ENCODE measurements around the gene HPCAL1.

The HPCAL1 gene

DNA sequence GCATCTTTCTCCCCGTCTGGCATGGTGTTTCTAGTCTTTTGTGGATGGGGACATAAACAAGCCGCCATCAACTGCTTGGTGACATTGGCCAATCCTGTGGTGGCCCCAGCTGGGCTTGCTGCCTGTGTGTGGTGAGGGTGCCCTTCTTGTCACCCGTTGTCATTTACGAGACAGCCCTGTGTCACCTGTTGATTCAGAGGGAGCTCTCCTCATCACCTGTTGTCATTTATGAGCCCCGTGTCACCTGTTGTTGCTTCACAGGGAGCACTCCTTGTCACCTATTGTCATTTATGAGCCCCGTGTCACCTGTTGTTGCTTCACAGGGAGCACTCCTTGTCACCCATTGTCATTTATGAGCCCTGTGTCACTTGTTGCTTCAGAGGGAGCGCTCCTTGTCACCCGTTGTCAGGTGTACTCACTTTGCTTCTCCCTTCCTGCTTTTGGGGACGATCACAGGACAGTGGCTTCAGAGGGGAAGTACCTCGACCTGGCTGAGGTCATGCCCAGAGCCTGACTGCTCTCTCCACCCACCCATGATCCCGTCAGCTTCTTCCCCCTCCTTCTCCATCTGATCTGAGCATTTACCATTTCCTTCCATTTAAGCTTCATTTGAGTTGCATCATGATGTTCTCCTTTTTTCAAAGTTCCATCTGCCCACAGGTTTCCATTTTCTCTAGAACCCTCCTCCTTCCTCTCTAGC lies 29.1 kb downstream of the HPCAL1 start:
- Histone ChIP-seq H3K27me3 (ENCODE audit: control insufficient read depth, insufficient read depth, low read length) (no peaks in the 10 kb centered on the region), H3K4me3 (ENCODE audit: low read depth, low read length) (no peak overlapping the region), H3K9ac (ENCODE audit: low read length) (no peak overlapping the region), H3K27ac (ENCODE audit: low read depth, low read length) (no peak overlapping the region), H3K9me3 (ENCODE audit: control insufficient read depth, insufficient read depth, low read depth, low read length) (peaks cover 10% of the 10 kb centered on the region), H3K4me1 (ENCODE audit: control insufficient read depth, insufficient read depth, low read length) (peaks cover 46% of the 10 kb centered on the region), H3K36me3 (ENCODE audit: control insufficient read depth, insufficient read depth, low read length) (no peaks in the 10 kb centered on the region)

DNA sequence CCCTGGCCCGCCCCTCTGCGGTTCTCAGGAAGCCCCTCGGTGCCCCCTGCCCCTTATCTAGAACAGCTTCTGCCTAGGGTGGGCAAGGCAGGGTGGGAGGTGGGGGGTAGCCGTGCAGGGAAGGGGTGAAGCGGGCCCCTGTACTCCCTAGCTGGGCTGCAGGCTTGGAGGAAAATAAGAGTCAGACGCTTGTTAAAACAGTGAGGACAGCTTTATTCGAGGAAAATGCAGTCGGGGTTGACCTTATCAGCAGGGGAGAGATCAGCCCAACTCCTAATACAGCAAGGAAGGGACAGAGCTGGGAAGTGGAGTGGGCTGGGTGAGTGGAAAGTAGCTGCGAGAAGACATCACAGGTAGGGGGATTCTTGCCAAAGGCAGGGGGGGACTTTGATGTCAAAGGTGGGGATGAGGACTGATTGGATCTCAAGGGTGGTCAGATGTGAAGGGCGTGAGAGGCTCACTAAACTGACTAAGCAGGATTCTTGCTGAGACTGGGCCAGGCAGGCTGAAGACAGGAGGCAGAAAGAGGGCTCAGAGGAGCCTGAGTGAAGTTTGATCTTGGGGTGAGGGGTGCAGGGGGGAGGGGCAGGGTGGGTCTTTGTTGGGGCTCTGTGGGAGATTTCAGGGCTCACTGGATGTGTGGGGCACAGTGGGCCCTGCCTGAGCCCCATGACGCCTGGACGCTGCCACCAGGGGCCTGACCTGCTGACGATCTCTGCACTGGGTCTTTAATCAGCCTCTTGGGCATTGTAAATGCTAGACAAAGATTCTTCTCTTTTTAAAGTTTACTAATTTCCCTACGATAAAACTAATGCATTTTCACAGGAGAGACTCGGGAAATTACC lies 29.9 kb downstream of the HPCAL1 start:
- Histone ChIP-seq H3K9me3 (ENCODE audit: control insufficient read depth, insufficient read depth, low read depth, low read length) (peaks cover 10% of the 10 kb centered on the region), H3K9ac (ENCODE audit: low read length) (no peak overlapping the region), H3K36me3 (ENCODE audit: control insufficient read depth, insufficient read depth, low read length) (no peaks in the 10 kb centered on the region), H3K4me3 (ENCODE audit: low read depth, low read length) (no peak overlapping the region), H3K27me3 (ENCODE audit: control insufficient read depth, insufficient read depth, low read length) (no peaks in the 10 kb centered on the region), H3K4me1 (ENCODE audit: control insufficient read depth, insufficient read depth, low read length) (peaks cover 41% of the 10 kb centered on the region), H3K27ac (ENCODE audit: low read depth, low read length) (no peak overlapping the region)

DNA sequence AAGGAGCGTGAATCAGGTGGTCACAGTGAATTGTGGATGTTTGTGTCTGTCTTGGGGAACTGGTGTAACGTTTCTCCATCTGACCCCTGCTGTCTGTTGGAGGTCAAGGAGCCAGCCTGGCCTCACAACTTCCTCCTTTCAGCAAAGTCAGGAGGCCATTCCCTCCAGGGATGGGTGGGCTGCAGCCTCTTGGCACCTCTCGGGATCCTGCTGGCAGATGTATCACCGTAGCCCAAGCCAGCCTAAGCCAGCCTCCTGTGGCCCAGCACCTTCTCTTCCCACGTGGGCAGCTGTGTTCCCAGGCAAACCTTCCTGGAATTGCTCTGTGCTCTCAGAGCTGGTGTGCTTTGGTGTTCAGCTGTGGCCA lies 30.5 kb downstream of the HPCAL1 start:
- no peaks in the 10 kb centered on the region for H3K27me3 ChIP-seq (ENCODE audit: control insufficient read depth, insufficient read depth, low read length)
- peaks cover 10% of the 10 kb centered on the region for H3K9me3 ChIP-seq (ENCODE audit: control insufficient read depth, insufficient read depth, low read depth, low read length)
- H3K4me3 ChIP-seq (ENCODE audit: low read depth, low read length): no peak overlapping the region
- no peak overlapping the region for H3K27ac ChIP-seq (ENCODE audit: low read depth, low read length)
- H3K4me1 ChIP-seq (ENCODE audit: control insufficient read depth, insufficient read depth, low read length): peaks cover 41% of the 10 kb centered on the region
- no peaks in the 10 kb centered on the region for H3K36me3 ChIP-seq (ENCODE audit: control insufficient read depth, insufficient read depth, low read length)
- no peak overlapping the region for H3K9ac ChIP-seq (ENCODE audit: low read length)

- no peak overlapping the region for H3K4me3 ChIP-seq (ENCODE audit: low read depth, low read length)
- H3K4me1 ChIP-seq (ENCODE audit: control insufficient read depth, insufficient read depth, low read length): peaks cover 41% of the 10 kb centered on the region
- H3K36me3 ChIP-seq (ENCODE audit: control insufficient read depth, insufficient read depth, low read length): no peaks in the 10 kb centered on the region
- H3K9ac ChIP-seq (ENCODE audit: low read length): no peak overlapping the region
- H3K27ac ChIP-seq (ENCODE audit: low read depth, low read length): no peak overlapping the region
- no peaks in the 10 kb centered on the region for H3K27me3 ChIP-seq (ENCODE audit: control insufficient read depth, insufficient read depth, low read length)
- peaks cover 10% of the 10 kb centered on the region for H3K9me3 ChIP-seq (ENCODE audit: control insufficient read depth, insufficient read depth, low read depth, low read length)
Measured at GRCh38 chr2:10333966-10334365, 31.3 kb downstream of the HPCAL1 start.

- Histone ChIP-seq H3K36me3 (ENCODE audit: control insufficient read depth, insufficient read depth, low read length) (no peaks in the 10 kb centered on the region), H3K9me3 (ENCODE audit: control insufficient read depth, insufficient read depth, low read depth, low read length) (peaks cover 10% of the 10 kb centered on the region), H3K4me1 (ENCODE audit: control insufficient read depth, insufficient read depth, low read length) (peaks cover 29% of the 10 kb centered on the region), H3K27me3 (ENCODE audit: control insufficient read depth, insufficient read depth, low read length) (no peaks in the 10 kb centered on the region), H3K9ac (ENCODE audit: low read length) (no peak overlapping the region), H3K27ac (ENCODE audit: low read depth, low read length) (no peak overlapping the region), H3K4me3 (ENCODE audit: low read depth, low read length) (no peak overlapping the region)
Measured at GRCh38 chr2:10335046-10335840, 32.5 kb downstream of the HPCAL1 start.

- H3K4me3 ChIP-seq (ENCODE audit: low read depth, low read length): no peak overlapping the region
Measured at GRCh38 chr2:10336283-10336682, 33.6 kb downstream of the HPCAL1 start.

GRCh38 chr2:10337449-10338269 lies 35.0 kb downstream of the HPCAL1 start:
- Histone ChIP-seq H3K9ac (ENCODE audit: low read length) (no peak overlapping the region), H3K4me3 (ENCODE audit: low read depth, low read length) (no peak overlapping the region), H3K36me3 (ENCODE audit: control insufficient read depth, insufficient read depth, low read length) (no peaks in the 10 kb centered on the region), H3K27me3 (ENCODE audit: control insufficient read depth, insufficient read depth, low read length) (no peaks in the 10 kb centered on the region), H3K4me1 (ENCODE audit: control insufficient read depth, insufficient read depth, low read length) (peaks cover 6% of the 10 kb centered on the region), H3K27ac (ENCODE audit: low read depth, low read length) (no peak overlapping the region), H3K9me3 (ENCODE audit: control insufficient read depth, insufficient read depth, low read depth, low read length) (peaks cover 10% of the 10 kb centered on the region)

More at GRCh38 chr2:10336283-10336682, 33.6 kb downstream of the HPCAL1 start:
- no peaks in the 10 kb centered on the region for H3K27me3 ChIP-seq (ENCODE audit: control insufficient read depth, insufficient read depth, low read length)
- H3K4me1 ChIP-seq (ENCODE audit: control insufficient read depth, insufficient read depth, low read length): peaks cover 19% of the 10 kb centered on the region
- peaks cover 10% of the 10 kb centered on the region for H3K9me3 ChIP-seq (ENCODE audit: control insufficient read depth, insufficient read depth, low read depth, low read length)
- H3K9ac ChIP-seq (ENCODE audit: low read length): no peak overlapping the region
- H3K27ac ChIP-seq (ENCODE audit: low read depth, low read length): no peak overlapping the region
- no peaks in the 10 kb centered on the region for H3K36me3 ChIP-seq (ENCODE audit: control insufficient read depth, insufficient read depth, low read length)

DNA sequence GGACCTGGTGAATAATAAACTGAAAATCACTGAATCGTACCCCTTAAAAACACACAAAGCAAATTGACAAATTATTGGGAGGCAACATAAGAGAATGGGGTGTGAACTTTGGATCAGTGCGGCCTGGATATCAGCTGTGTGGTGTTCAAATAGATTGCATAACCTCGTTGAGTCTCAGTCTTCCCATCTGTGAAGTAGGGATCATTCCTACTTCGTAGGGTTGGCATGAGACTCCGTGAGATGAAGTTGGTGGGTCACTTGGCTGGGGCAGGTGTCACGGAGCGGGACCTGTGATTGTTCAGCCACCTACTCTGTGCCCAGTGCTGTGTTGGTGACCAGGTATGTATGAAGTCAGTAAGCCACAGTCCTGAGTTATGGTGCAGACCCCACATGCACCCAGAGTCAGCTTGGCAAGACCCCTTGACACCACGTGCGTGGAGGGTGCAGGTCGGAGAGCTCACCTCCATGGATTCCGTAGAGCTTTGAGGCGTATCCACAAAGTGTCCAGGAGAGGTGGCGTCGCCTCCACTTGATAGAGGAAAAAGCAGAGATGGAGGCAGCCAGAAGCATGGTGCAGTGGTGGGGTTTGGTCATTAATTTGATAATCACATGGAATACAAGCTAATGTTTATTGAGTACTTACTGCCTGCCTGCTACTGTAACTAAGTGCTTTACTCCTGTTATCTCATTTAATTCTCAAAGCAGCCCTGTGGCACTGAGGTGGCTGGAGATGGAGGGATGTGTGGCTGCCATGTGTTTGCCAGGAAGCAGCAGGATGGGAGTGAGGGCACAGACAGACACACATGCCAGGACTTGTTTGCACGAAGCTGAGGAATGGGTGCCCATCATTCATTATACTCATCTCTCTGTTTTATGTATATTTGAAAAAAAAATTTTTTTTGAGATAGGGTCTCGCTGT lies 35.8 kb downstream of the HPCAL1 start:
- Histone ChIP-seq H3K9me3 (ENCODE audit: control insufficient read depth, insufficient read depth, low read depth, low read length) (peaks cover 10% of the 10 kb centered on the region), H3K4me1 (ENCODE audit: control insufficient read depth, insufficient read depth, low read length) (no peaks in the 10 kb centered on the region), H3K9ac (ENCODE audit: low read length) (no peak overlapping the region), H3K36me3 (ENCODE audit: control insufficient read depth, insufficient read depth, low read length) (no peaks in the 10 kb centered on the region), H3K4me3 (ENCODE audit: low read depth, low read length) (no peak overlapping the region), H3K27me3 (ENCODE audit: control insufficient read depth, insufficient read depth, low read length) (no peaks in the 10 kb centered on the region), H3K27ac (ENCODE audit: low read depth, low read length) (no peak overlapping the region)

DNA sequence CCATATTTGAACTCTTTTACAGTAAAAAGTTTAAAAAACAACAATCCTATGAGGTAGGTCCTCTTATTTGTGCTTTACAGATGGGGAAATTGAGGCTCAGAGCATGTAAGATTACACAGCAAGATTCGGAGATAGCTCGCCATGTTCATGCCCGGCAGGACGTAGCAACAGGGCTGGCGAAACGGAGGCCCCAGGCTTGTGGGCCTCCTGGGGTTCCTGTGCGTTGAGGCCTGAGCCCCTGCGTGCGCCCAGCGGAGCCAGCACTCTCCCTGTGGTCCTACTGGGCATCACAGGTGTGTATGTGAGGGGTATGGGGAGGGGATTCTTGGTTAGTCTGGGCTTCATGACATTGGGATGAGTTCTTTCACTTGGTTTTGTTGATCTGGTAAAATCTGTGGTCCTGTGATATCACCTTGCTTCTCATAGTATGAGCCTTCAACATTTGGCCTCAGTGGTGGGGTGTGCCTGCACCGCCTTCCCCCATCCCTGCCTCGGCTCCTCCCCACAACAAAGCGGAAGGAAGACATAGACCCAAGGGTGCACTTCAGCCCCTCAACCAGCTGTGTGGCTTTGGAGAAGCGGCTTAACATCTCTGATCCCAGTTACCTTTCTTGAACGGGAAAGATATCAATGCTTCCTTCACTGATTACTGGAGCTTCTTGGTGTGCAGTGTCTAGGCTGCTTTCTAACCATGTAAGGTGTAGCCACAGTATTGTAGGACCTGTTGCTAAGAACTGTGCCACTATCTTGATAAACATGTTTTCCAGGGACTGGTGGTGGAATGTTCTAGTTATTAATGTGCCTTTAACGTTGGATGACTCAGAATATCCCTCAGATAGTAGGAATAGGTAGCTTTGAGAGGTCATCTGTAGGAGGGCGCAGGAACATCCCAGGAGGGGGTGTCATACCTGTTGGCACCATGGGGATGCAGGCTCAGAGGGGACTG lies 37.2 kb downstream of the HPCAL1 start:
- Histone ChIP-seq H3K27ac (ENCODE audit: low read depth, low read length) (no peak overlapping the region), H3K36me3 (ENCODE audit: control insufficient read depth, insufficient read depth, low read length) (no peaks in the 10 kb centered on the region), H3K4me1 (ENCODE audit: control insufficient read depth, insufficient read depth, low read length) (no peaks in the 10 kb centered on the region), H3K9me3 (ENCODE audit: control insufficient read depth, insufficient read depth, low read depth, low read length) (peaks cover 8% of the 10 kb centered on the region), H3K4me3 (ENCODE audit: low read depth, low read length) (no peak overlapping the region), H3K9ac (ENCODE audit: low read length) (no peak overlapping the region), H3K27me3 (ENCODE audit: control insufficient read depth, insufficient read depth, low read length) (no peaks in the 10 kb centered on the region)

Data from HUES6 (cell line).